IPS-20b (cell line): Measurements from ENCODE around the gene LIM2.

ENCODE experiments used
- H3K27ac ChIP-seq: one replicate; pipeline ENCODE4 v1.5.1; 2013; ENCODE audit warnings: low read length
- H3K27me3 ChIP-seq: 2 replicates; pipeline ENCODE4 v1.6.1; 2013; ENCODE audit warnings: mild to moderate bottlenecking, low read length, inconsistent platforms; ENCODE audit not compliant: insufficient read depth
- H3K36me3 ChIP-seq: 2 replicates; pipeline ENCODE4 v1.6.1; 2013; ENCODE audit warnings: low read depth, mild to moderate bottlenecking, inconsistent platforms, low read length, moderate library complexity; ENCODE audit not compliant: insufficient read depth
- H3K4me1 ChIP-seq: 2 replicates; pipeline ENCODE4 v1.6.1; 2013; ENCODE audit warnings: mild to moderate bottlenecking, control low read depth, inconsistent platforms, low read length, moderate library complexity; ENCODE audit not compliant: insufficient read depth
- H3K4me3 ChIP-seq: 2 replicates; pipeline ENCODE4 v1.5.1; 2013; ENCODE audit warnings: mild to moderate bottlenecking, low read length, inconsistent platforms
- H3K9ac ChIP-seq: 2 replicates; pipeline ENCODE4 v1.6.1; 2013; ENCODE audit warnings: low read depth, mild to moderate bottlenecking, inconsistent platforms, low read length, moderate library complexity
- H3K9me3 ChIP-seq: 2 replicates; pipeline ENCODE4 v1.6.1; 2013; ENCODE audit warnings: mild to moderate bottlenecking, low read depth, low read length, inconsistent platforms; ENCODE audit not compliant: insufficient read depth

Gene LIM2

GRCh38 chr19:51357952-51358351 lies 29.8 kb downstream of the LIM2 start:
- no peaks in the 10 kb centered on the region for H3K36me3 ChIP-seq
- no peak overlapping the region for H3K9ac ChIP-seq
- H3K27ac ChIP-seq: no peak overlapping the region
- H3K9me3 ChIP-seq: no peaks in the 10 kb centered on the region
- no peaks in the 10 kb centered on the region for H3K27me3 ChIP-seq
- H3K4me3 ChIP-seq: no peak overlapping the region
- peaks cover 9% of the 10 kb centered on the region for H3K4me1 ChIP-seq

DNA sequence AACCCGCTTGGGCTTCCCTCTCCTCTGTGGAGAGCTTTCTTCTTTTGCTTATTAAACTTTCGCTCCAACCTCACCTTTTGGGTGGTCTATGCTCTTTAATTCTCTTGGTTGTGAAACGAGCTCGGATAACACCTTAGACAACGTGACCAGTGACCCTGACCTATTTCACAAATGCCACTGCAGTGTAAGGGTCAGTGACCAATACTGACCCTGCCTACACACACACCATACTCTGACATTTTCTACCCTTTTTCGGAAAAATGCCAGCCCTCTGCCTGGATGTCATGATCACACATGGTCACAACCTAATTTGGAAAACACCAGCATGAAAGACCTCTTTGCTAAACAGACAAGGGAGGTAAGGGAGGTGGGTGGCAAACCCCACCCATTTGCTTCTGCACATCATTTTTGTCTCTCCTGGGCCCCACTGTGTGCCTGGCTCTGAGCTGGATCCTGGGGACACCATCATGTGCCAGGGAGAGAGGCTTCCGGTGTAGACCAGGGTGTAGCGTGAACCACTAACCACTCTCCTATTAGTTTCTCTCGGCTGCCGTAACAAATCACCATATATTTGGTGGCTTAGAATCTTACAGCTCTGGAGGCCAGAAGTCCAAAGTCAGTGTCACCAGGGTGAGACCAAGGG lies 31.5 kb downstream of the LIM2 start:
- Histone ChIP-seq H3K27me3 (no peaks in the 10 kb centered on the region), H3K36me3 (peaks cover 2% of the 10 kb centered on the region; the same call in 1 of the 2 replicates), H3K9me3 (no peaks in the 10 kb centered on the region), H3K4me1 (peaks cover 7% of the 10 kb centered on the region; the same call in 1 of the 2 replicates), H3K9ac (no peak overlapping the region), H3K4me3 (no peak overlapping the region), H3K27ac (no peak overlapping the region)

GRCh38 chr19:51354742-51355148 lies 33.0 kb downstream of the LIM2 start:
- H3K27me3 ChIP-seq: no peaks in the 10 kb centered on the region
- peaks cover 7% of the 10 kb centered on the region; the same call in 1 of the 2 replicates for H3K36me3 ChIP-seq
- H3K4me1 ChIP-seq: peaks cover 7% of the 10 kb centered on the region; the same call in 1 of the 2 replicates
- H3K9ac ChIP-seq: peak overlapping the region; percentile 21; the same call in 1 of the 2 replicates
- no peak overlapping the region for H3K27ac ChIP-seq
- no peaks in the 10 kb centered on the region for H3K9me3 ChIP-seq
- H3K4me3 ChIP-seq: no peak overlapping the region

DNA sequence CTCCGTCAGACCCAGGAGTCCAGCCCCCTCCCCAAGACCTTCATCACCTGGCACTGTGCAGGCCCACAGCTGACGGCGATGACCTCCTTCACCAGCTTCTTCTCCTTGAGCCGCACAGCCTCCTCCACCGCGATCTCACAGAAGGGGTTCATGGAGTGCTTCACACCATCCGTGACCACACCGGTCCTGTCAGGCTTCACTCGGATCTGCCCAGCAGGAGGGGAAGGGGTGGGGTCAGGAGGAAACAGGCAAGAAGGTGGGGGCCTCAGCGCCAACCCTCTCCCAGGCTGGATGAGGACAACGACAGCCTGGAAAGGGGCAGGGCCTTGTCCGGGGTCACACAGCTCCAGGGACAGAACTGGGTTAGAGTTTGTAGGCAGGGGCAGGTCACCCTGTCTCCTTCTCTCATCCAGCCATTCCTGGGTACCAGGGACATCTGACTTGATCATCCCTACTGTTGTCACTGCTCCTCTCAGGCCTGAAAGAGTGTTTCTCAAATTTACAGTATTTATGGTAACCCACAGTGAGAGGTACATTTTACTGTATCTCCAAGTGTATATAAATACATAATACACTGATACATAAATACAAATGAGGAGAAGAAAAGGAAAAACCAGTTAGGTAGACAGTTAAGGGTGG lies 33.6 kb downstream of the LIM2 start:
- Histone ChIP-seq H3K9me3 (no peaks in the 10 kb centered on the region), H3K4me3 (no peak overlapping the region), H3K27me3 (no peaks in the 10 kb centered on the region), H3K9ac (peak overlapping the region; percentile 21; the same call in 1 of the 2 replicates), H3K36me3 (peaks cover 7% of the 10 kb centered on the region; the same call in 1 of the 2 replicates), H3K4me1 (peaks cover 7% of the 10 kb centered on the region; the same call in 1 of the 2 replicates), H3K27ac (no peak overlapping the region)

DNA sequence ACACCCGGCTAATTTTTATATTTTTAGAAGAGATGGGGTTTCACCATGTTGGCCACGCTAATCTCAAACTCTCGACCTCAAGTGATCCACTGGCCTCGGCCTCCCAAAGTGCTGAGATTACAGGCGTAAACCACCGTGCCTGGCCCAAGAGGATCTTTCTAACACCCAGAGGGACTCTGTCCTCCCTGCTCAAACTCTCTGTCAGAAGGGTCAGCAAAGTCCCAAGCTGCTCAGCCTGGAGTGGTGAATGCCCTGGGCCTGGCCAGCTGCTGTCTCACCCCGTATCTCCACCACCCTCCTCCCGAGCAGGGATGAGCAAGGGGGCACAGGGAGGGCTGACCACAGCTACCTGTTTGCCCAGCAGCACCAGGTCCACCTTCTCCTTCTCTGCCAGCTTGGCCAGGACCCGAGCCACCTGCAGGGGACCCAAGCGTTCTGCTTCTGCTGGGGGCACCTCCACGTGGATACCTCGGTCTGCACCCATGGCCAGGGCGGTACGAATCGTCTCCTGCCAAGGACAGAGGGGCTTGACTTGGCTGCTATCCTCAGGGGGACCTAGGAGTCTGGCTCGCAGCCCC lies 34.9 kb downstream of the LIM2 start:
- H3K9me3 ChIP-seq: no peaks in the 10 kb centered on the region
- H3K27ac ChIP-seq: no peak overlapping the region

GRCh38 chr19:51351266-51351990 lies 36.3 kb downstream of the LIM2 start:
- peaks cover 7% of the 10 kb centered on the region; the same call in 1 of the 2 replicates for H3K36me3 ChIP-seq
- H3K27ac ChIP-seq: no peak overlapping the region

More for the DNA sequence above, 34.9 kb downstream of the LIM2 start:
- no peak overlapping the region for H3K9ac ChIP-seq
- no peak overlapping the region for H3K4me3 ChIP-seq
- H3K36me3 ChIP-seq: peaks cover 7% of the 10 kb centered on the region; the same call in 1 of the 2 replicates
- peaks cover 7% of the 10 kb centered on the region; the same call in 1 of the 2 replicates for H3K4me1 ChIP-seq
- H3K27me3 ChIP-seq: no peaks in the 10 kb centered on the region

DNA sequence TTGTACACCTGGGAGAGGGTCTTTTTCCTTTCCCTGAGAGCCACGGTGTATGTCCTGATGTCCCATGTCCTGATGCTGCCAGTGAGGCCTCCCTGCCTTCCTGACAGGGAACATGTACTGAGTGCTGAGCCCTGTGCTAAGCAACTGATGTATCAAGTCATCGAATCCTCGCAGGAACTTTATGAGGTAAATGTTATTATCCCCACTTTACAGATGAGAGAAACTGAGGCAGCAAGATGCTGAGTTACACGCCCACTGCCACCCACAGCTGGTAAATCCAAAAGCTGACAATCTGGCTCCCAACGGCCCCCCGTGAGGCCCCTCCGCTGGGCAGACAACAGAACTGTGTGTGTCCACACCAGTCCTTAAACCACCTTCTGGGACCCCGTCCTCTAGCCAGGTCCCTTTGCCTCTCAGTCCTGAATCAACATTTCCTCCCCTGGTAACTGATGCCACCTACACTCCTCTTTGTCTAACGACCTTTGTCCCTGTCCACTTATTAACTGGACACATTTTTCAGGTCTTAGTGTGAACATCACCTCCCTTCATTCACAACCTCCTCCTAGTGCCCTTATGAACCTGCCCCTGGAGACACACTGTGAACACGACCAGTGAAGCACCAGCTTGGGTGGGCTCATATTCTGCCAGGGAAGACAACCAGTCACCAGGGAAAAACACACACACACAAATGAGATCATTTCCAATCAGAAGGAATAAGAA lies 40.4 kb downstream of the LIM2 start:
- Histone ChIP-seq H3K27ac (no peak overlapping the region), H3K9ac (no peak overlapping the region), H3K27me3 (no peaks in the 10 kb centered on the region), H3K4me1 (peaks cover 2% of the 10 kb centered on the region; the same call in 1 of the 2 replicates), H3K4me3 (no peak overlapping the region), H3K36me3 (peaks cover 7% of the 10 kb centered on the region; the same call in 1 of the 2 replicates), H3K9me3 (no peaks in the 10 kb centered on the region)

More at GRCh38 chr19:51351266-51351990, 36.3 kb downstream of the LIM2 start:
- Histone ChIP-seq H3K4me3 (no peak overlapping the region), H3K9ac (no peak overlapping the region), H3K4me1 (peaks cover 7% of the 10 kb centered on the region; the same call in 1 of the 2 replicates), H3K27me3 (no peaks in the 10 kb centered on the region), H3K9me3 (no peaks in the 10 kb centered on the region)

GRCh38 chr19:51346742-51347141 lies 41.0 kb downstream of the LIM2 start:
- Histone ChIP-seq H3K27me3 (peaks cover 3% of the 10 kb centered on the region), H3K4me3 (no peak overlapping the region), H3K9me3 (no peaks in the 10 kb centered on the region), H3K36me3 (peaks cover 7% of the 10 kb centered on the region; the same call in 1 of the 2 replicates), H3K4me1 (peaks cover 8% of the 10 kb centered on the region; the same call in 1 of the 2 replicates), H3K27ac (no peak overlapping the region), H3K9ac (no peak overlapping the region)

GRCh38 chr19:51345076-51345620 lies 42.6 kb downstream of the LIM2 start:
- Histone ChIP-seq H3K36me3 (no peaks in the 10 kb centered on the region), H3K4me1 (peaks cover 8% of the 10 kb centered on the region; the same call in 1 of the 2 replicates), H3K27me3 (peaks cover 19% of the 10 kb centered on the region), H3K9ac (no peak overlapping the region), H3K9me3 (no peaks in the 10 kb centered on the region), H3K27ac (no peak overlapping the region), H3K4me3 (no peak overlapping the region)

GRCh38 chr19:51342631-51343569 lies 44.9 kb downstream of the LIM2 start:
- peaks cover 8% of the 10 kb centered on the region; the same call in 1 of the 2 replicates for H3K4me1 ChIP-seq
- H3K4me3 ChIP-seq: no peak overlapping the region
- H3K27me3 ChIP-seq: peaks cover 19% of the 10 kb centered on the region
- no peak overlapping the region for H3K9ac ChIP-seq
- H3K36me3 ChIP-seq: no peaks in the 10 kb centered on the region
- no peaks in the 10 kb centered on the region for H3K9me3 ChIP-seq
- H3K27ac ChIP-seq: no peak overlapping the region
